ENCODE measurements around the gene CTDNEP1.
A peak's percentile ranks its signal among the peaks of the same experiment; 100 is the strongest.

Gene CTDNEP1

GRCh38 chr17:7216242-7217112 lies 35.1 kb downstream of the CTDNEP1 start:
- no peak for TF ChIP-seq CTCF (conservative IDR thresholded peaks at IDR 0.05; ENCODE audit: low read depth, low read length)
- peak overlapping the region; percentile 55 for H3K4me3 ChIP-seq (ENCODE audit: low read length)
- no peak for DNase-seq (ENCODE audit: low read depth)

- no peak for TF ChIP-seq CTCF (conservative IDR thresholded peaks at IDR 0.05; ENCODE audit: low read depth, low read length)
Measured at GRCh38 chr17:7215652-7216180, 35.8 kb downstream of the CTDNEP1 start.

GRCh38 chr17:7215136-7215638 lies 36.3 kb downstream of the CTDNEP1 start:
- H3K4me3 ChIP-seq (ENCODE audit: low read length) = peak overlapping the region; percentile 54
- DNase-seq (ENCODE audit: low read depth) = peak; percentile 83
- no peak for TF ChIP-seq CTCF (conservative IDR thresholded peaks at IDR 0.05; ENCODE audit: low read depth, low read length)

More at GRCh38 chr17:7215652-7216180, 35.8 kb downstream of the CTDNEP1 start:
- DNase-seq (ENCODE audit: low read depth) = no peak
- H3K4me3 ChIP-seq (ENCODE audit: low read length) = peak overlapping the region; percentile 55

- peak; percentile 90 for DNase-seq (ENCODE audit: low read depth)
- peak; percentile 67 for TF ChIP-seq CTCF (conservative IDR thresholded peaks at IDR 0.05; ENCODE audit: low read depth, low read length)
- H3K4me3 ChIP-seq (ENCODE audit: low read length) = peak overlapping the region; percentile 54
Measured at GRCh38 chr17:7214300-7215135, 37.0 kb downstream of the CTDNEP1 start.

GRCh38 chr17:7213895-7214299 lies 37.6 kb downstream of the CTDNEP1 start:
- TF ChIP-seq CTCF (conservative IDR thresholded peaks at IDR 0.05; ENCODE audit: low read depth, low read length) = peak; percentile 70
- peak overlapping the region; percentile 54 for H3K4me3 ChIP-seq (ENCODE audit: low read length)
- DNase-seq (ENCODE audit: low read depth) = peak; percentile 52

- TF ChIP-seq CTCF (conservative IDR thresholded peaks at IDR 0.05; ENCODE audit: low read depth, low read length) = no peak
- peak overlapping the region; percentile 40 for H3K4me3 ChIP-seq (ENCODE audit: low read length)
- DNase-seq (ENCODE audit: low read depth) = no peak
Measured at GRCh38 chr17:7211491-7212273, 39.9 kb downstream of the CTDNEP1 start.

Data from retinal pigment epithelial cell (primary cell).